Dermis blood vessel endothelial cell (primary cell): ENCODE data around the gene MAGI3. TPM values are rescaled to one million over a fixed set of nuclear protein-coding genes. Genes with fewer than 3 reads are reported as not detected.
"Not testable (repeated sequence)": the region's sequence is repeated elsewhere in the genome, so short reads cannot be mapped to it uniquely, and the experiment has no call there.

ENCODE experiments used
- DNase-seq: peaks from one replicate; pipeline ENCODE4 v3.0.0; 2010
- total RNA-seq: library from RNA; depleted of rRNA; stranded (reverse); fragments of >200 nt; gene quantifications from 2 replicates; pipeline ENCODE4 v1.2.3, GENCODE V29; 2014

The MAGI3 gene
- total RNA-seq, 1 donor from 2014 or later: 13.4 TPM

GRCh38 chr1:113444857-113445256, 54.5 kb downstream of the MAGI3 start:
- no peak for DNase-seq

- DNase-seq: peak; percentile 16
Measured at GRCh38 chr1:113451710-113452109, 61.4 kb downstream of the MAGI3 start.

DNA sequence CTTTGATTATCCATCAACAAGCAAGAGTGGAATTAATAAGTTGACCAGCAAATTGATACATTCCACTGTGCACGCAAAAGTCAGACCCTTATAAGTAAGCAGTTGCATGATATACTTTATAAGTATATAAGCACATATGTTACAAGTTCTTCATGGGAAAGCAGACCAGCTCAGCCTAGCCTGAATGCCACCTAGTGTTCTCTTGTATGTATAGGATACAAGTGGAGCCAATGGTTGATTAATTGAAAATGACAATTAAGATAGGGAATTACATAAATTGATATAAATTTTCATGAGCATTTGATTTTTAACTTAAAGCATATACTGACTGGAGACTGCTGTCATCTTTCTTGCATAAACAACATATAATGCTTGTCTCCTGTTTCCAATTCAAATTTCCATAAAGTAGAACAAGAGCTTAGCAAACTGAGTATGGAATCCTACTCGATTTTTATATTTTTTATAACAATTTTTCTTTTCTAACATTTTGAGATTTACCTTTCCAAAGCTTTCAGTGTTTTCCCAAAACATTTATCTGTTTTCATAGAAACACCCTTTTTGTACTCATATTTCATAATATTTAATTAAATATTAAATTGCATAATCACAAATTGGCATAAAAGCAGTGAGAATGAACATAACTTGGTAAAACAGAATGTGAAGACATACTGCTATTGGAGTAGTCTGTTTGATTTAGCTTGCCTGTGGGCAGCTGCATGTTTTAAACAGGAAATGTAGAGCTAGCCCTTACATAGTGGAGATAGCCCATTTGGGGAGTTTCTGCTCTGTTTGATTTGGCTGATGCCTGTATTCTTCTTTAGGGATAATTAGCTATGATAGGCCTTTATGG, 62.8 kb downstream of the MAGI3 start:
- DNase-seq: peak; percentile 75

GRCh38 chr1:113453771-113454083, 63.4 kb downstream of the MAGI3 start:
- DNase-seq: no peak

DNA sequence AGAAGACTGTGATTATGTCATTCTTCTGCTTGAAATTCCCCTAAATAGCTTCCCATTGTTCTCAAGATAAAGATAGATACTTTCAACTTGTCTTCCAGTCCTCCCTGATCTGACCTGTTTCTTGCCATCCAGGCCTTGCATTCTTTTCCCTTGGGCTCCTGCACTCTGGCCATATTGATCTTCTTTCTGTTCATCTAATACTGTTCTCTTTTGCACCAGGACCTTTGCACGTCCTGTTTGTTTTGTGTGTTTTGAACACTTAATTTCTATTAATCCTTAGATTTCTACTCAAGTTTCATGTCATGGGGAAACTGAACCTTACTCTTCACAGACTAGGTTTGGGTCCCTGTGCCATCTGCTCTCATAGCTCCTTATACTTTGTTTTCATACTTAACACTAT, 65.1 kb downstream of the MAGI3 start:
- no peak for DNase-seq

GRCh38 chr1:113456967-113457366, 66.7 kb downstream of the MAGI3 start:
- peak; percentile 95 for DNase-seq

DNA sequence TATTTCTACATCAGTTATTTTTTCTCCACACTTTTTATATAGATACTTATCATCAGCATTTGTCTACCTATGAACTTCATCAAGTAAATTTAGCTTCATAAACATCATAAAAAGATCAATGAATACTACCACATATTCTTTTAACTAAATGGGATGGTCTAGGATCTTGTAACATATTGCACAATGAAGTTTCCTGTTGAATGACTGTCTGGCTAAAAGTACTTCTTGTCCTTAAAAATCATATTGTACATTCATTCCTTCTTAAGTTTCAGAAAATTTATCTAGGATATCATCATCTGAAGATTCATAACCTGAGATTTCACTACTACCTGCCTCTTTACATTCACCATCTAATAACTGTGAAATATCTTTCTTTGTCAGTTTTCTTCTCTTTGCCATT, 69.0 kb downstream of the MAGI3 start:
- DNase-seq: no peak

- DNase-seq: no peak
Measured at GRCh38 chr1:113467991-113468390, 77.7 kb downstream of the MAGI3 start.

DNA sequence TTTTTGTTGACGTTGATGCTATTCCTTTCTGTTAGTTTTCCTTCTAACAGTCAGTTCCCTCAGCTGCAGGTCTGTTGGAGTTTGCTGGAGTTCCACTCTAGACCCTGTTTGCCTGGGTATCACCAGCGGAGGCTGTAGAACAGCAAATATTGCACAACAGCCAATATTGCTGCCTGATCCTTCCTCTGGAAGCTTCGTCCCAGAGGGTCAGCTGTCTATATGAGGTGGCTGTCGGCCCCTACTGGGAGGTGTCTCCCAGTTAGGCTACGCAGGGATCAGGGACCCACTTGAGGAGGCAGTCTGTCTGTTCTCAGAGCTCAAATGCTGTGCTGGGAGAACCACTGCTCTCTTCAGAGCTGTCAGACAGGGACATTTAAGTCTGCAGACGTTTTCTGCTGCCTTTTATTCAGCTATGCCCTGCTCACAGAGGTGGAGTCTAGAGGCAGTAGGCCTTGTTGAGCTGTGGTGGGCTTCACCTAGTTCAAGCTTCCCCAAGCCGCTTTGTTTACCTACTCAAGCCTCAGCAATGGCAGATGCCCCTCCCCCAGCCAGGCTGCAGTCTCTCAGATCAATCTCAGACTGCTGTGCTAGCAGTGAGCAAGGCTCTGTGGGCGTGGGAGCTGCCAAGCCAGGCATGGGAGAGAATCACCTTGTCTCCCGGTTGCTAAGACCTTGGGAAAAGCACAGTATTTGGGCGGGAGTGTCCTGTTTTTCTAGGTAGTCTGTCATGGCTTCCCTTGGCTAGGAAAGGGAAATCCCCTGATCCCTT, 88.3 kb downstream of the MAGI3 start:
- DNase-seq: not testable (repeated sequence)

- no peak for DNase-seq
Measured at GRCh38 chr1:113479713-113480676, 89.7 kb downstream of the MAGI3 start.

DNA sequence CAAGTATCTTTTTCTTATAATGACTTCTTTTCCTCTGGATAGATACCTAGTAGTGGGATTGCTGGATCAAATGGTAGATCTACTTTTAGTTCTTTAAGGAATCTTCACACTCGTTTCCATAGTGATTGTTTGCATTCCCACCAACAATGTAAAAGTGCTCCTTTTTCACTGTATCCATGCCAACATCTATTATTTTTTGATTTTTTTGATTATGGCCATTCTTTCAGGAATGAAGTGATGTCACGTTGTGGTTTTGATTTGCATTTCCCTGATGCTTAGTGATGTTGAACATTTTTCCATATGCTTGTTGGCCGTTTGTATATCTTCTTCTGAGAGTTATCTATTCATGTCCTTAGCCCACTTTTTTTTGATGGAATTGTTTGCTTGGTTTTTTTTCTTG, 94.8 kb downstream of the MAGI3 start:
- DNase-seq: not testable (repeated sequence)

DNA sequence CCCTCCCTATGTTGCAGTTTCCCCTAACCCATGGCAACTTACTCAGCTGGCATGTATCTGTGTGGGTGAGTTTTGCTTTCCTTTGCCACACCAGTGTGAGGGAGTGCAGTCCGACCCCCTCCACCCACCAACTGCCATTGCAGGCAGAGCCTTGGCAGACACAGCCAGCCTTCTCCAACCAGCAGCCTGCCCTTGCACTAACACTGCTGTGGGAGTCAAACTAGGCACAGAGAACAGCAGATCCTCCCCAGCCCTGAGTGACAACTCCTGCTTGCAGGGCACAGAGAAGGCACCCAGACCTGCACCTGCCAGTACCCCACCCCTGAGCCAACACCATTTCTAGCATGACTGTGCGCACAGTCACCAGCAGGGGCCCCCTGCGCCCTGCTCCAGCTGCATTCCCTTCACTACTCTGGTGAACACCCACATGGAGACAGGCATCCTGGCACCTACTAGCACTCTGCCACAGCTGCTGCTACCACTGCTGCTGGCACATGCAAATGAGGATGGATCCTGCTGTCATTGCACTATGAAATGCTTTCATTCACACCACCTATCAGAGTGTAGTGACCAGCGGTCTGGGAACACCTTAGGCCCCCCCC, 98.4 kb downstream of the MAGI3 start:
- DNase-seq: peak; percentile 4

GRCh38 chr1:113490384-113490783, 100.1 kb downstream of the MAGI3 start:
- DNase-seq: no peak

GRCh38 chr1:113493533-113493932, 103.2 kb downstream of the MAGI3 start:
- no peak for DNase-seq

- no peak for DNase-seq
Measured at GRCh38 chr1:113505357-113505756, 115.0 kb downstream of the MAGI3 start.

DNA sequence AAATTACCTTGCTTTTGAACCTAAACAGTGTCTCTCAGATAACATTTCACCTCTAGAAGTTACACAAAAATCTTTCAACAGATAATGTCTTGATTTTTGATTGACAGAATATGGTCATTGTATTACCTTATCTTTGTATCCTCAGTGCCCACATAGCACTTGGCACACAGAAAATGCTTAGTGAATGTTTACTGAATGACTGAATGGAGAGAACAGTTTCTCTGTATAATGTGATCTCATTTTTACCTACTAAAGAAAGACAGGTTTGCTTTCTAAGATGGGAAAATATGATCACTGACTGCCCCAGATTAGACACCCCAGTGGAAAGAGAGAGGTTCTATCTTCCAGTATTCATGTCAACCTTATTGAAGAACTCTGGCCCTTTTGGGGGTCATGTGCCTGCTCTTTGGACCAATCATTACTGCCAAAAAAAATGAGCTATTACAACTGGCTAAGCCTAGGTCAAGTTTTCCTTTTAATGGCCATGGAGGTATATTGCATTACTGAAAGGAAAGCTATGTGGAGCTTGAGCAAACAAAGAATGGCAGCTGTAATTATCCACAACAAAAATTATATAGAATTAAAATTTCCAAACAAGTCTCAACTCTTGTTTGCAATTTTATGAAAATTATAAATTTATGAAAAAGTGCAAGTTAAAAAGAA, 117.4 kb downstream of the MAGI3 start:
- no peak for DNase-seq

- no peak for DNase-seq
Measured at GRCh38 chr1:113508364-113509164, 118.2 kb downstream of the MAGI3 start.

DNA sequence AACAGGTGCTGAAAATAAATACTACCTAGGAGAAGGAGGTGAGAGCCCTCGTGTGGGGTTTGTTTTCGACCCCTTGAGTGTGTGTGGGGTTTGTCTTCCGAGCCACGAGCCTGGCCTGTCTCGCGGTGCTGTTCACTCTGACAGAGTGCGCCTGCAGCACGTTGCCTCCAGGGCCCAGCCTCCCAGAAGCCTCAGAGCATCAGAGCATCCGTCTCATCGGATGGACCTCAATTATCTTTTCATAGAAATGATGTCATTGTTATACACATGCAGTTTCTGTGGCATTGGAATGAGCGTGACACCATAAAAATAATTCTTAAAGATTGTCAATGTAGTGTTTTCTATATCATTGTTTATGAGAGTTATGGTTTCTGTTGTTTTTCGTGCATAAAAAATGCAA, 119.5 kb downstream of the MAGI3 start:
- DNase-seq: not testable (repeated sequence)

- no peak for DNase-seq
Measured at GRCh38 chr1:113511269-113511668, 121.0 kb downstream of the MAGI3 start.

DNA sequence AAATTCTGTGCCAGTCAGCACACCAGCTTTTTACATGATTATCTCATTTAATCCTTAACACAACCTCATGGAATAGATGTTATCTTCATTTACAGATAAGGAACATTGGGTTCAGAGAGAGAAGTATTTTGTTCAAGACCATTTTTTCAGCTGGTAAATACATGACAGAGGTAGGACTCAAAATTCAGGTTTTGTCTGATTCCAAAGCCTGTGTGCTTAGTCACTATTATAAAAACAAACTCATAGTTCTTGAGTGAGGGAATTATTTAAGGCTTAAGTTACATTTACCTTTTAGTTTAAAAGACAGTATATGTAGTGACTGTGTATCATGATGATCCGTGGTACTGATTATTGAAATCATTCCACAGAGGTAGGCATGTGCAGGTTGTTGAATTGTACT, 125.2 kb downstream of the MAGI3 start:
- DNase-seq: no peak

GRCh38 chr1:113517346-113517745, 127.0 kb downstream of the MAGI3 start:
- DNase-seq: no peak
